HG02610 (cell line): ENCODE data around the gene HBS1L.

ENCODE experiments used
- ATAC-seq: cut with Tn5 transposase; IDR thresholded peaks from one replicate; pipeline ENCODE4 v1.9.1; 2021; ENCODE audit warnings: mild to moderate bottlenecking, moderate library complexity; ENCODE audit not compliant: unreplicated experiment

The HBS1L gene

GRCh38 chr6:135054569-135055498 is at the start of gene HBS1L:
HBS1L (minus strand) TSS chr6:135054822; CDS start chr6:135054691, 131 bp downstream.
- peak; percentile 97 for ATAC-seq

GRCh38 chr6:135104199-135104598 is 49.6 kb upstream of the HBS1L start:
- ATAC-seq = no peak

GRCh38 chr6:135102191-135102590 is 47.6 kb upstream of the HBS1L start:
- ATAC-seq = no peak

- ATAC-seq = no peak
Observed at GRCh38 chr6:135097172-135097571, 42.5 kb upstream of the HBS1L start.

- no peak for ATAC-seq
Observed at GRCh38 chr6:135096403-135097130, 41.9 kb upstream of the HBS1L start.

- ATAC-seq = no peak
Observed at GRCh38 chr6:135095716-135096115, 41.1 kb upstream of the HBS1L start.

- peak; percentile 62 for ATAC-seq
Observed at GRCh38 chr6:135094403-135094821, 39.8 kb upstream of the HBS1L start.

DNA sequence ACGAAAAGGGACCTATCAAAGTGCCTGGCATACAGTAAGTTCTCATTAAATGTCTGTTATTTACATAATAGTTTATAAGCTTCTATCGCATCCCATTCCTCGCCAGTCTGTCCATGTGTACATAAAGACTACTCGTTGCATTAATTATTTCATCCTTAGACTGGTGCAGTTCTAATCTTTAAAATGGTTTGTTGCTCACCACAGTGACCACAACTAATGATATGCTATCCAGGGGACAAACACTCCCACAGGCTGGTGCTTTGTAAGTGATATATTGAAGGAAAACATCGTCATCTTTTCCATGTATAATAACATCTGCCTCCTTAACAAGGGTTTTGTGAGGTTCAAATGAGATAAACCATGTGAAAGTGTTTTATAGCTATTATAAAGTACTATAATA is 39.0 kb upstream of the HBS1L start:
- ATAC-seq = no peak

- no peak for ATAC-seq
Observed at GRCh38 chr6:135092724-135093123, 38.1 kb upstream of the HBS1L start.

DNA sequence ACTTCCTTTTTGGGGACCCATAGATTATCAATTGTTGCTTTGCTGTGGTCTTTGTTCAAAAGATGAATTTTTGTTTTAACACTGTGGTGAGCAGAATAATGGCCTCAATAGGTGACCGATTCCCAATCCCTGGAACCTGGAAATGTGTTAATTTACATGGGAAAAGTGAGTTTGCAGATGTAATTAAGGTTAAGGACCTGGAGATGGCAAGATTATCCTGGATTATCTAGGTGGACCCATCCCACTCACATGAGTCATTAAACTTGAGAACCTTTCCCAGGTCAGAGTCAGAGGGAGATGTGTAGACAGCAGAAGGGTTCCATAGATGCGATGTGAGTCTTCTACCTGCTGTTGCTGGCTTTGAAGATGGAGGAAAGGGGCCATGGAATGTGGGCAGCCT is 36.2 kb upstream of the HBS1L start:
- no peak for ATAC-seq

GRCh38 chr6:135089901-135090300 is 35.3 kb upstream of the HBS1L start:
- ATAC-seq = no peak

DNA sequence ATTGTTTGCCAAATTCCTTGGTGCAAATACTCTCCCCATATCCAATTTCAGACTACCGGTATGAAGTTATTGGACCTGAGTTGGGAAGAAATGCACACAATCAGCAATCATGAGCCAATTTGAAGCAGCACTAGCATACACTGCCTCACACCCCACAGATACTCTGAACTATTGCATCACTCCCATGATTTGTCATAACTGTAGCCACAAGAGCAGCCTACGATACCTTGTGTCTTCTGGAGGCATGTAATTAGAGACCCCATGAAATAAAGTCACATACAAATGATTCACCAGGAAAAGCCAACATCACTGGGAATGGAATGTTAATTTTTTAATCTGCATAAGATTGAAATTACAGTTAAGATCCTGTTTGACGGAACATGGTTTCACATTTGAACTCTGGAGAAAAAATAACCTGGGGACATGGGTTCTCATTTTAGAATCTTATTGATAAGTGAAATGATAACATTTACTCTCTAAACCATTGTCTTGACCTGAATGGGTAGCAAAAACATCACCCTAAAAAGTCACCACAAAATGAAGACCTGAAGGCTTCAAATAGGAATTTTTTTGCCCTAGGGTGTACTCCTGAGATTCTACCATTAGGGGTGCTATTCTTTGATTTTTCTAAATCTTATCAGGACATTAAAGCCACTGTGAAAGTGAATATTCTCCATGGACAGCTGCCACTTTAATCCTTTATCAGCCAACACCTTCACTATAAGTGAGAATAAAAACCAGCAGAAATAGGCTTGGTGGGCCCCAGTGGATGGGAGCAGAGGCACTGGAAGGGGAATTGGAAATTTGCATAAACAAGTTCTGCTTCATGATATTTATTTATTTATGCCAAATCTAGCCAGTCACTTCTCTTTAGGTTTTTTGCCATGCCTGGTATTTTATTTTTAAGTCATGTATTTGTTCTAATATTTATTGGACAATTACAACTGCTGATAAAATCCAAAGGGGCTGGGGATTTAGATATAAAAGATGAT is 34.5 kb upstream of the HBS1L start:
- ATAC-seq = peak; percentile 85

GRCh38 chr6:135088281-135088680 is 33.7 kb upstream of the HBS1L start:
- no peak for ATAC-seq

DNA sequence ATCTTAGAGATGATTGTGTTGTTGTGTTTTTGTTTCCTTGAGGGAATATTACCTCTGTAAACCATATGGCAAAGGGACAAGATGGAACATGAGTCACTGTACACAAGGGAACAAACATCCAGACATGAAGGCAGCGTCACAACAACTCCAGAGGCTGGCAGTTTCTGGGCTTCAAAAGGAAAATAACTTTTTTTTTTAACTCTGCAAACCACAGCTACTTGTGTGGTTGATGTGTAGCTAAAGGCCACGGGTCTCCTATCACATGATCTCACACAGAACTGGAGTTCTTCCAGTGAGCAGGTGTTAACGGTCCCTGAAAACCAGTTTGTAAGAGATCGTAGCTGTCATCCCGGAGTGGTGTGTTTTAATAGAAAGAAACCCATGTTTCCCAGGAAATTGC is 33.2 kb upstream of the HBS1L start:
- no peak for ATAC-seq

GRCh38 chr6:135087403-135087802 is 32.8 kb upstream of the HBS1L start:
- no peak for ATAC-seq

DNA sequence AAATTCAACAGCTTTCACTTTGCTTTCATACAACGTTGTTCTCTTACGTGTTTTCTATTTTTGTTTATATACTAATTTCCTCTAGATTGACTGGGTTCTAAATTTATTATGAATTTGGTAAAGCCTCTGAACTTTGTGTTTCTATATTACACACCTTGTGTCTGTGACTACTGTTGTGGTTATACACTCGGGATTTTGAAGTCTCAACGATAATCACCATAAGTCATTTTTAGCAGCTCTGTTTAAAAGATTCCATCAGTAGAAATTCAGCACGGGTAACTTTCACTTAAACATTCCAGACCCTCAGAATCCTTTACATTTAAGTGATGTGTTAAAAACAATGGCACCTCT is 31.8 kb upstream of the HBS1L start:
- ATAC-seq = peak; percentile 34

DNA sequence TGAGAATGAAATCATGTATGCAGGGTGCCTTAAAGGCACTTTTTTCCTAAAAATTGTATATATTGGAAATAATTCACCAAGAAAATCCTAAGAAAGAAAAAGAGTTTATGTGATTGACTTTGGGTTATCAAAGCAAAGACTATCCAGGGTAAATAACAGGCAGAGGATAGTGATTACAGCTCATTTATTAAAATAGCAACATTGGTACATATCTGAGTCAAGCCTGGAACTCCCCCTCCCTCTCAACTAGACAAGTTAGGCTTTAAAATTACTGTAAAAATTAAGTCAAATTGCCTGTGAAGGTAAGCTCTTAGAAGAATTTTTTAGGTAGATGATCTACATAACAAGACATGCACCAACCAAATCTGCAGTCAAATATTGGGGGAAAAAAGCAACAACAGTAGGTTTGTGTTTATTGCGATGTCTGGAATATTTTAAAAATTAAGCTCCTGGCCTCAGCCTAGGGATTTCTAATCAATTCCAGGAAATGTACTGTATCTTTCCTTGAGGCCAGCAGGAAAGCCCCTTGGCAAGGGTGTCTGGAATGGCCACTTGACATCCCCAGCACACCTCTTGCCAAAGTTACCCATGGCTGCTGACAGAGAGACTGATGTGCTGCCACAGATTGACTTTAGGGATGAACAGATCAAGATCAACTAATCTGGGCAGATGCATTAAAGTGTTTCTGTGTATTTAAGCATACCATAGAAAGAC is 31.2 kb upstream of the HBS1L start:
- ATAC-seq = peak; percentile 33

DNA sequence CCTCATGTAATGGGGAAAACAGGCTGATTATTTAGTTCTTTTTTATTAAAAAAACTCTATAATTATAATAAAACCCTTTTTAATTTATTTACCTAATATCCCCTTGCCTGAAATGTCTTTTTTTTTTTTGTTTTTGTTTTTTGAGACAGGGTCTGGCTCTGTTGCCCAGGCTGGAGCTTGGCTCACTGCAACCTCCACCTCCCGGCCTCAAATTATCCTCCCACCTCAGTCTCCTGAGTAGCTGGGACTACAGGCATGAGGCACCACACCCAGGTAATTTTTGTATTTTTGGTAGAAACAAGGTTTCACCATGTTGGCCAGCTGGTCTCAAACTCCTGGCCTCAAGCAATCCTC is 30.3 kb upstream of the HBS1L start:
- no peak for ATAC-seq

- no peak for ATAC-seq
Observed at GRCh38 chr6:135084001-135084915, 29.6 kb upstream of the HBS1L start.
